HepG2 (cell line): ENCODE measurements around the gene CHST11. TPM values are rescaled to one million over a fixed set of nuclear protein-coding genes. Genes with fewer than 3 reads are reported as not detected.

Source experiments
- ATAC-seq: fragments of 200-7000 bp; cut with Tn5 transposase; 3 replicates; pipeline ENCODE4 v1.9.1; 2020; ENCODE audit warnings: mild to moderate bottlenecking, moderate library complexity
- BruUV-seq: library from RNA; stranded (reverse); fragments of 400-500 nt; replicated peaks from 2 replicates; lab custom pipeline; 2021; lab: Mats Ljungman, UMichigan
- CTCF ChIA-PET: fragments of 300-600 bp; formaldehyde crosslinking; extraction: SDS; loops from one replicate; lab custom pipeline; 2021; ENCODE audit warnings: low total read pairs, inconsistent platforms, low intra/inter-chr PET ratio; lab: Yijun Ruan, JAX
- POLR2A ChIA-PET: fragments of 350-600 bp; sonication (Branson Sonifier 250); formaldehyde crosslinking; loops from one replicate; lab custom pipeline; 2020; ENCODE audit warnings: antibody characterized with exemption, inconsistent platforms; lab: Yijun Ruan, JAX
- DNase-seq: peaks from one replicate; pipeline ENCODE4 v3.0.0-alpha.2; 2015; ENCODE audit warnings: low spot score
- FAIRE-seq: peaks from 3 replicates; lab custom pipeline; 2011; peaks lifted over from hg19 to GRCh38; lab: Jason Lieb, UNC
- H2AFZ ChIP-seq: one replicate; pipeline ENCODE4 v1.6.1; 2011; ENCODE audit warnings: low read length, inconsistent platforms
- H3K27ac ChIP-seq: fragments of 300-600 bp; 3 replicates; pipeline ENCODE4 v1.8.0; 2011; ENCODE audit warnings: mixed run types, mild to moderate bottlenecking, mixed read lengths, low read length, inconsistent platforms; ENCODE audit not compliant: insufficient read depth; ENCODE audit errors: extremely low read length
- H3K27me3 ChIP-seq, 2 experiments: fragments of 200-600 bp in 1 of 2; 2 replicates in 1 of 2; 3 replicates in 1 of 2; pipeline versions ENCODE4 v1.6.0 to v1.8.0; 2011; ENCODE audit warnings: low read length in 2 of 2, mild to moderate bottlenecking in 2 of 2, moderate library complexity in 2 of 2, inconsistent platforms in 1 of 2; ENCODE audit not compliant: insufficient read depth in 2 of 2, control insufficient read depth in 1 of 2
- H3K36me3 ChIP-seq, 2 experiments: fragments of 200-600 bp in 1 of 2; replicated peaks in 1 of 2; 2 replicates in 1 of 2; 3 replicates in 1 of 2; pipeline versions ENCODE4 v1.5.1 to v1.8.0; 2011; ENCODE audit warnings: low read length in 2 of 2, inconsistent platforms in 1 of 2; ENCODE audit not compliant: insufficient read depth in 2 of 2, control insufficient read depth in 1 of 2
- H3K4me1 ChIP-seq: 2 replicates; pipeline ENCODE4 v1.5.1; 2012; ENCODE audit warnings: low read length, inconsistent platforms; ENCODE audit not compliant: insufficient read depth
- H3K4me2 ChIP-seq: 2 replicates; pipeline ENCODE4 v1.6.0; 2011; ENCODE audit warnings: low read depth, low read length, inconsistent platforms
- H3K4me3 ChIP-seq, 3 experiments: fragments of 200-600 bp in 1 of 3; sonication (generic), shearing (Covaris generic) in 1 of 3; replicated peaks in 1 of 3; 2 replicates each; pipeline ENCODE4 v1.5.1; 2011 to 2016; ENCODE audit warnings: low read length in 3 of 3, inconsistent platforms in 2 of 3, low read depth in 2 of 3, mild to moderate bottlenecking in 2 of 3, control low read depth in 1 of 3, mixed read lengths in 1 of 3; ENCODE audit not compliant: insufficient read depth in 1 of 3
- H3K79me2 ChIP-seq: one replicate; pipeline ENCODE4 v1.6.1; 2011; ENCODE audit warnings: low read length, inconsistent platforms; ENCODE audit not compliant: insufficient read depth
- H3K9ac ChIP-seq: 2 replicates; pipeline ENCODE4 v1.6.0; 2011; ENCODE audit warnings: mild to moderate bottlenecking, low read depth, low read length, inconsistent platforms; ENCODE audit not compliant: insufficient read depth
- H3K9me3 ChIP-seq: 2 replicates; pipeline ENCODE4 v1.5.1; 2012; ENCODE audit warnings: mild to moderate bottlenecking, low read length
- H4K20me1 ChIP-seq: 2 replicates; pipeline ENCODE4 v1.6.0; 2011; ENCODE audit warnings: inconsistent platforms, mild to moderate bottlenecking, low read length, moderate library complexity; ENCODE audit not compliant: insufficient read depth
- CHD2 ChIP-seq: IDR thresholded peaks from 2 replicates; pipeline ENCODE4 v1.6.1; 2011; ENCODE audit warnings: low read depth, low read length, improper control_type of control experiment
- KAT8 ChIP-seq: IDR thresholded peaks from 2 replicates; pipeline ENCODE4 v1.6.1; 2016; ENCODE audit warnings: missing genetic modification reagents, missing compliant biosample characterization
- RFX5 ChIP-seq: IDR thresholded peaks from 2 replicates; pipeline ENCODE4 v1.6.1; 2011; ENCODE audit warnings: low read depth, low read length, improper control_type of control experiment
- ZNF431 ChIP-seq: sonication (generic); formaldehyde crosslinking; IDR thresholded peaks from 2 replicates; pipeline ENCODE4 v1.9.0; 2022; ENCODE audit warnings: missing genetic modification reagents, low read depth, mild to moderate bottlenecking, borderline replicate concordance
- ZNF614 ChIP-seq: IDR thresholded peaks from 2 replicates; pipeline ENCODE4 v1.6.1; 2018; ENCODE audit warnings: missing biosample characterization, missing genetic modification reagents, inconsistent platforms, borderline replicate concordance
- WGBS: methylation state at CpG from one replicate; pipeline ENCODE4 v1.1.6; 2017; ENCODE audit warnings: low lambda C conversion rate; 5-methylcytosine and 5-hydroxymethylcytosine counted together
- in situ Hi-C: cut with HindIII; loops from 2 replicates; pipeline ENCODE4 v1.10.0; 2017; ENCODE audit warnings: low pct_unique_long_range_greater_than_20kb; ENCODE audit not compliant: extremely low pct_ligation_motif_present
- intact Hi-C: fragments of 100-400 bp; cut with micrococcal nuclease; formaldehyde crosslinking; loops from one replicate; pipeline ENCODE4 v1.10.0; 2022; ENCODE audit not compliant: unreplicated experiment
- polyA plus RNA-seq, 8 experiments: library from polyadenylated mRNA; depleted of rRNA in 3 of 8; stranded (reverse) in 7 of 8; unstranded in 1 of 8; fragments of >200 nt; fragmentation: Illumina TruSeq in 4 of 8; extraction: Trizol in 4 of 8; gene quantifications; 2 replicates each; pipeline versions ENCODE4 v1.2.1 to v1.2.3, GENCODE V29; 2011 to 2016; ENCODE audit warnings: low read depth in 4 of 8, missing spikeins in 1 of 8, mixed read lengths in 1 of 8; ENCODE audit not compliant: insufficient read depth in 1 of 8
- total RNA-seq, 5 experiments: library from RNA; depleted of rRNA; stranded (reverse); fragments of >200 nt; fragmentation: Illumina TruSeq; extraction: Trizol; gene quantifications; 2 replicates each; pipeline ENCODE4 v1.2.3, GENCODE V29; 2016; ENCODE audit warnings: low read depth in 1 of 5
- TF ChIP-seq, protein P1 (sequence below): sonication (generic); formaldehyde crosslinking; conservative IDR thresholded peaks from 2 replicates; pipeline ENCODE4 v1.5.0; 2020; ENCODE audit warnings: missing genetic modification reagents
- TF ChIP-seq, protein P2 (sequence below): sonication (generic); formaldehyde crosslinking; IDR thresholded peaks from 2 replicates; pipeline ENCODE4 v1.5.0; 2020; ENCODE audit warnings: missing genetic modification reagents

CHST11 gene
- total and polyA plus RNA-seq, 2 of the 13 experiments (the other 11 are each of a cell fraction or from before 2014, with no cell fraction given): 0.15 TPM; not detected in 1

DNA sequence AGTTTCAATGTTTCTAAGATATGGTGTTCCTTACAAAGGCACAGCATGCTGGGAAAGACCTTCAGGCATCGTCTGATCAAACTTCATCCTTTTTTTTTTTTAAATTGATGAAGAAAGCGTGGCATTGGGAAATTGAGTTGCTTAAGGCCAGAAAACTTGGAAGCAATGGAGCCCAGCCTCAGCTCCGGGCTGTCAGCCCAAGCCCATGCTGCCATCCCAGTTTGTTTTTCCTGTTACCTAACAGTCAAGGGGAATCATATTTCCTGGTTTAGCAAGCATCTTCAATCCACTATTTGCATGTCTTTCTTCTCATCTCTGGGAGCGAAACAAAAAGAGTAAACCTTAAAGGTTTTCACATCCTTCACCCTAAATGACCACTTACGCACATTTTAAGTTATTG is 200.2 kb downstream of the CHST11 start:
- TF ChIP-seq, protein P1, sequence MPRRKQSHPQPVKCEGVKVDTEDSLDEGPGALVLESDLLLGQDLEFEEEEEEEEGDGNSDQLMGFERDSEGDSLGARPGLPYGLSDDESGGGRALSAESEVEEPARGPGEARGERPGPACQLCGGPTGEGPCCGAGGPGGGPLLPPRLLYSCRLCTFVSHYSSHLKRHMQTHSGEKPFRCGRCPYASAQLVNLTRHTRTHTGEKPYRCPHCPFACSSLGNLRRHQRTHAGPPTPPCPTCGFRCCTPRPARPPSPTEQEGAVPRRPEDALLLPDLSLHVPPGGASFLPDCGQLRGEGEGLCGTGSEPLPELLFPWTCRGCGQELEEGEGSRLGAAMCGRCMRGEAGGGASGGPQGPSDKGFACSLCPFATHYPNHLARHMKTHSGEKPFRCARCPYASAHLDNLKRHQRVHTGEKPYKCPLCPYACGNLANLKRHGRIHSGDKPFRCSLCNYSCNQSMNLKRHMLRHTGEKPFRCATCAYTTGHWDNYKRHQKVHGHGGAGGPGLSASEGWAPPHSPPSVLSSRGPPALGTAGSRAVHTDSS: no peak
- TF ChIP-seq ZNF431 (CRISPR knock-in tag) (no peak), CHD2 (no peak), ZNF614 (no peak), KAT8 (CRISPR knock-in tag) (no peak), RFX5 (no peak)
- TF ChIP-seq, protein P2, sequence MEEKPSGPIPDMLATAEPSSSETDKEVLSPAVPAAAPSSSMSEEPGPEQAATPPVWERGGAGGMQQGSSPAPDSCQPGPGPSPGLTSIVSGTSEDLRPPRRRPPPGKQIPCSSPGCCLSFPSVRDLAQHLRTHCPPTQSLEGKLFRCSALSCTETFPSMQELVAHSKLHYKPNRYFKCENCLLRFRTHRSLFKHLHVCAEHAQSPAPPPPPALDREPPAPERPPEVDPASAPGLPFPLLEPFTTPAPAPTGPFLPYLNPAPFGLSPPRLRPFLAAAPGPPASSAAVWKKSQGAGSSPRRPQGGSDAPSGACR (CRISPR knock-in tag): no peak
- 19% methylated on average over 5 of the region's 5 CpGs for WGBS
- ChIA-PET CTCF (no interaction called here), POLR2A (no interaction called here)
- Histone ChIP-seq H3K27ac (no peak overlapping the region), H3K79me2 (no peaks in the 10 kb centered on the region), H3K36me3 (no peaks in the 10 kb centered on the region), H3K9me3 (no peaks in the 10 kb centered on the region), H3K4me2 (no peak overlapping the region), H2AFZ (no peak overlapping the region), H3K9ac (no peak overlapping the region), H3K4me3 (no peak overlapping the region), H3K4me1 (no peaks in the 10 kb centered on the region), H3K27me3 (peaks cover 4 to 57% of the 10 kb centered on the region in 2 experiments; a peak in 4 of 5 replicates), H4K20me1 (no peaks in the 10 kb centered on the region)
- intact Hi-C loops (no loop called here), in situ Hi-C loops (no loop called here)
- FAIRE-seq (no peak), DNase-seq (no peak), ATAC-seq (no peak)
- BruUV-seq: no TSS peak
